Stimulated activated CD8-positive, alpha-beta memory T cell treated with anti-CD3 and anti-CD28 coated beads, Interleukin-12 subunit alpha, Interleukin-12 subunit beta, amount 100 ng/mL, for 4 hours (primary cell): Measurements from ENCODE around the gene C1orf53.
"Not testable (repeated sequence)": the region's sequence is repeated elsewhere in the genome, so short reads cannot be mapped to it uniquely, and the experiment has no call there.

Experiments used
- DNase-seq: peaks from one replicate; pipeline ENCODE4 v3.0.0-alpha.2; 2020; ENCODE audit warnings: low read depth

Gene C1orf53

DNA sequence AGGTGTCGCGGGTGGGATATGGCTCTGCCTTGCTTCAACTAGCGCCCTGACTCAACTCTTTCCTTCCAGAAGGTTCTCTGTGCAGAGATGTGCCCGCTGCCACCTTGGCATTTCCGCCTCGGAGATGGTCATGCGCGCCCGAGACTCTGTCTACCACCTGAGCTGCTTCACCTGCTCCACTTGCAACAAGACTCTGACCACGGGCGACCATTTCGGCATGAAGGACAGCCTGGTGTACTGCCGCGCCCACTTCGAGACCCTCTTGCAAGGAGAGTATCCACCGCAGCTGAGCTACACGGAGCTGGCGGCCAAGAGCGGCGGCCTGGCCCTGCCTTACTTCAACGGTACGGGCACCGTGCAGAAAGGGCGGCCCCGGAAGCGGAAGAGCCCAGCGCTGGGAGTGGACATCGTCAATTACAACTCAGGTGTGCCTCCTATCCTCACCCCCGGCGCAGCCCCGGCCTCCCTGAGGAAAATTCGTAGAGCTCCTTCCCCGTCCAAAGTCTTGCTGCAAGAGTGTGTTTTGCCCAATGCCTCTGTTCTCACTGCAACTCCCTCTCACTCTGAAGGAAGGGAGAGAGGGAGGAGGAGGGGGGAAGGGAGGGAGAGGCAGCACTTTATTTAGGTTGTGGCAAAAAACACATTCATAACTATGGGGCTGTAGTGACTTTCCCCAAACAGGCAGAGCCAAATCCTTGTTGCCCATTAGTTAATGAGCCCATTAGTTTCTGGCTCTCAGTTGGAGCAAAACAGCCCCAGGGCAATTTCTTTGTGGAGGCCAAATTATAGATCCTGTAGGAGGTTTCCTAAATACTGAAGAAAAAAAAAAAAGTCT is 19.0 kb downstream of the C1orf53 start:
- no peak for DNase-seq

DNA sequence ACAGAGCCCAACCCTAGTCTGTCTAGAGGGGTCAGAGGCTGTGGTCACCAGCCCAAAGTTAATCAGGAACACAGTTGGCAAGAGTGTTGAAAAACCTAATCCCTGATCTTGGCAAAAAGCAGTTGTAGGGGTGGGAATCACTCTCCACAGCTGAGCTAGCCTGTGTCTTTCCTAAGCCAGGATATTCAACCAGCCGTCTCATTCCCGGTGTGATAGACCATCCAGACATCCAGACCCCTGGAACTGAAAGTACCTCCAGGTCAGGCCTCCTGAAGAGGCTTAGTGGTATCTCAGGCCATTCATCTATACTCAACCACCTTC is 19.6 kb downstream of the C1orf53 start:
- no peak for DNase-seq

DNA sequence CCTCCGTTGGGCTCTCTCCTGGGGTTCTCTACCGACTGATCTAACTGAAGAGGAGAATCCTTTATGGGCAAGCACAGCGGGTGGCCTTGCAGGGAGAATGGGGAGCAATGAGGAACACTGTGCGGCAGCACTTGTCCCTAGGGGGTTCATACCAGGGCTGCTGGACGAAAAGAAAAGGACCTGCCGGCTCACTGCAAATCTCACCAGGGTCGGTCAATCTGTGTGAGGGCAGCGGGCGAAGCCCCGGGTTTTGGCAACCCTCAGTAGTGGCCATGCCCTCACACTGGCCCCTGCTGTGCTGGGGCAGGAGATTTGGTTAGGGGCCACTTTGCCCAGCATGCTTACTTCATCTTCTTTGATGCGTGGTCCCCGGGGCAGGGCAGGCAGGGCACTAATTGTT is 20.6 kb downstream of the C1orf53 start:
- no peak for DNase-seq

DNA sequence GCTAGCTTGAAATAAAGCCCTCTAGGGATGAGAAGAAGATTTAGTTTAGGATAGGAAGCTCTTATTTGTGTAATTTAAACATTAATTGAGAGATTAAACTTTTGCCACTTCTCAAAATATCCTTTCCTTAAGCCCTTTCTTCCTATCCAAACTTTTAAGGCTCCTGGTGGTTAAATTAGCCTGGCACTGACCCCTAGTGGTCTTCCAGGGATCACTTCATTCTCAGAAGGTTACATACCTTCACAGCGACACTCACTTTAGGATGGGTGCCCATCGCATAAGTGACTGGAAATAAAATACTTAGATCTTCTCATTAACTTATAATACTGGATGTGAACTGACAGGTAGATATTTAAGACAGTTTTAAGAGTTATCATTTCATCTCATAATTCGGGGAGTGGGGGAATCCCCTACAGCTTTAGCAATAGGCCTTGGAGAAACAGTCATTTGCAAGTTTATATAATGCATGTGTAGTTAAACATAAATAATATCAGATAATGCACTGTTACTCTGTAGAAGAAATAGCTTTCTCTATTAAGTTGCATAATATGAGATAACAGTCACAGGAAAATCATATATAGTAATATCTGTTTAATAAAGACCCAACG is 22.2 kb downstream of the C1orf53 start:
- DNase-seq = no peak

DNA sequence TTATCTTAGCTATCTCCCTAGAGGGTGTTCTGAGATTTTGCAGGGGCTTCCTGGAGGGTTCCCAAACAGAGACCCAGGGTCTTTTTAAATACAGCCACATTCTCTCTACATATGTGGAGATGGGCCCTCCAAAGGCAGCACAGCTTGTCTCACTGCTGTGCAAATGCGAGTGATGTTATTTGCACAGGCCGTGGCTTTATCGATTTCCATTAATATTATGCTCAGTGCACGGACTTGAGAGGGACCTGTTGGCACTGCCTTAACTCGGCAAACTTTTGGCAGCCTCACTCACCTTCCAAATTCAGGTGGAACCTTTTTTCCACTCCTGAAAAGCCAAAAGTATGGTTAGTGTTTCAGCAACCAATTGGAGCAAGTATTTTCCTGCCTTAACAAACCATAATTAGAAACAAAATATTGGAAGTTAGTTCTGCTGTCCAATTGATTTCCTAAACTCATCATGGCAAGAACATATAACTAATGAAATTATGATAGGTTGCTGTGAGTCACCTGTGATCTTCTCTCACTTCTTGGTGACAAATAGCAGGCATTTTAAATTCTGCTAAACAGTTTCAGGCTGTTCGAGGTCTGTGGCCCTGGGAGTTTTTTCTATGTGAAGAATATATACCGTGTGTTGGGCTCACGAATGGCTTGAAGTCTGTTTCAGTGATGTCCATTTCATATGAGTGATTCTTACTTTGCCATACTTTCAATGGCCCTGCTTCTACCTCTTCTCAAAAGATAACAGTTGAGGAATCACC is 25.7 kb downstream of the C1orf53 start:
- DNase-seq = no peak

DNA sequence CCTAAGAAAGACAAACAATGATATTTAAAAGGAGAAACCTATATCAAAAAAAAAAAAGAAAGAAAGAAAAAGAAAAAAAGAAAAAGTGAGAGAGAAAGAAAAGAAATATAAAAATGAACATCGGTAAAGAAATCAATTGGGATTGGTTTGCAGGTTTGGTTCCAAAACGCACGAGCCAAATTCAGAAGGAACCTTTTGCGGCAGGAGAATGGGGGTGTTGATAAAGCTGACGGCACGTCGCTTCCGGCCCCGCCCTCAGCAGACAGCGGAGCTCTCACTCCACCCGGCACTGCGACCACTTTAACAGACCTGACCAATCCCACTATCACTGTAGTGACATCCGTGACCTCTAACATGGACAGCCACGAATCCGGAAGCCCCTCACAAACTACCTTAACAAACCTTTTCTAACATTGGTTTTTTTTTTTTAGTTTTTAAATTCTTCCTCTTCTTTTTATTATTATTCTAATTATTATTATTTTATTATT is 26.5 kb downstream of the C1orf53 start:
- no peak for DNase-seq

DNA sequence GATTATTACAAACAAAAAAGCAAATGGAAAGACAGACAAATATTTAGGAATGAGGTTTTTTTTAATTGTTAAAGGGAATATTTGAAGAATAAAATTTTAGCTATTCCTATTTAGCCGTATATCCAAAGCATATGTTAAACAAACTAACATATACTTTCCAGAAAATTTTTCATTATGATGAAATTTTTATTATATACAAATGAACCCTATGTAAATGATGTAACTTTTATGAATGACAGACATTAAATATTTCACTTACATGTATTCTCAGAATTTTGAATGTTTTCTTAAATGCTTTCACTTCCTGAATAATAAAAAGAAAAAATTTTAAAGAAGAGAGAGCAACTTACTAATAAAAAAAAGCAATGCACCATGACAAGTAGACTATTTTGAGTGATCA is 30.6 kb downstream of the C1orf53 start:
- no peak for DNase-seq

DNA sequence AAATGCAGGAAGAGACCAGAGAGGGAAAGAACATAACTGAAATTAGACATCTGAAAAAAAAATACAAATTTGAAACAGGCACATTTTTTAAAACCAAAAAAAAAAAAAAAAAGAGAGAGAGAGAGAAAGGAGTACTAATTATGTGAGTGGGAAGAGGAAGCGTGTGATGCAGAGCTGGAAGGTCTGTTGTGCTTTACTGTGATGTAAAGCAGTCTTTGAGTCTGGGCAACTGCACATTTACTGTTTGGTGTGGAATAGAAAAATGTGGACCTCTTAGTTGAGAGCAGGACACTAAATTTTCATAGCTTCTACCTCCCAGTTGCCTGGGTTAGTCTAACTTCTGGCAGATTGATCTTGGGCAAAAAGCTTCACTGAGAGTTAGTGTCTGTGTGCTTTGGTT is 31.2 kb downstream of the C1orf53 start:
- DNase-seq = no peak

DNA sequence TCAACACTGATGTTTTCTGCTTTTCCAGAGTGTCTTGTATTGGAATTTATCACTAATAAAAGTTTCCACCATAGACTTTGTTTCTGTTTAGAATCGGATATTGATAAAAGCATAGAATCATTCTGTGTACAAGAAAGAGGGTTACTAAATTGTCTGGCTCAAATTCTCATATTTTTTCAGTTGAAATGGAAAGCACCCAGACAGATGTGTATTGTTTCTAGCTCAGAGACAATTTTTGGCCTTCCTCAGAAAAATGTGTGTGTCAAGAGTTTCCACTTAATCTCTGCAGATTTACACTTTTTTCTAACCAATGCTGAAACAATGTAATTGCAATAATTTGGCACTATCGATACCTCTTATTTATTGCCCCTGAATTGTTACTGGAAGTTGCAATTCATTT is 35.0 kb downstream of the C1orf53 start:
- no peak for DNase-seq

DNA sequence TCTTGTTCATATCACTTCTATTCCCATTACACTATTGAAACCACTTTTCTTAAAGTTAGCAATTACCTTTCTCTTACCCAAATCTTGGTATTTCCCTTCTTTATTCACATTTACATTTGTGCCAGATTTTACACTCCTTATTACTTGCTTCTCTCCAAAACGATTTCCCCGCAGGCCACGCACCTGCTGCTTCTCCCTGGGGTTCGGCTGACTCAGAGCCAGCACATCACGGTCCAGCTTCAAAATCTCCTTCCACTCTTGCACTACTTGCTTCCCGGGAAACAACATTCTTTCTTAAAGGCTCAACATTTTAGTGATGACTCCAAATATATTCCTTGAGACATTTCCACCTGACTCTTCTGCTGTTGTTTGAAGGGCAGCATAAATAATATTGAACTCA is 35.5 kb downstream of the C1orf53 start:
- no peak for DNase-seq

DNA sequence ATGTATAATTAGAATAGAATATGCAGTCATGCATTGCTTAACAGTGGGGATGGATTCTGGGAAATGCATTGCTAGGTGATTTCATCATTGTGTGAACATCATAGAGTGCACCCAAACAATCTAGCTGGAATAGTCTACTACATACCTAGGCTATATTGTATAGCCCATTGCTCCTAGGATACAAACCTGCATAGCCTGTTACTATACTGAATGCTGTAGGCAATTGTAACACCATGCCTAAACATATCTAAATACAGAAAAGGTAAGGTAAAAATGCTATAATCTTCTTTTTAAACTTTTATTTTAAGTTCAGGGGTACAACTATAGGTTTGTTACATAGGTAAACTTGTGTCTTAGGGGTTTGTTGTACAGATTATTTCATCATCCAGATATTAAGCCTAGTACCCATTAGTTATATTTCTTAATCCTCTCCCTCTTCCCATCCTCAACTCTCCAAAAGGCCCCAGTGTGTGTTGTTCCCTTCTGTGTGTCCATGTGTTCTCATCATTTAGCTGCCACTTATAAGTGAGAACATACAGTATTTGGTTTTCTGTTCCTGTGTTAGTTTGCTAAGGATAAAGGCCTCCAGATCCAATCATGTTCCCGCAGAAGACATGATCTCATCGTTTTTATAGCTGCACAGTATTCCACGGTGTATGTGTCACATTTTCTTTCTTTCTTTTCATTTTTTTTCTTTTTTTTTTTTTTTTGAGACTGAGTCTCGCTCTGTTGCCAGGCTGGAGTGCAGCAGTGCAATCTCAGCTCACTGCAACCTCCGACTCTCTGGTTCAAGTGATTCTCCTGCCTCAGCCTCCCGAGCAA is 36.9 kb downstream of the C1orf53 start:
- DNase-seq = not testable (repeated sequence)

DNA sequence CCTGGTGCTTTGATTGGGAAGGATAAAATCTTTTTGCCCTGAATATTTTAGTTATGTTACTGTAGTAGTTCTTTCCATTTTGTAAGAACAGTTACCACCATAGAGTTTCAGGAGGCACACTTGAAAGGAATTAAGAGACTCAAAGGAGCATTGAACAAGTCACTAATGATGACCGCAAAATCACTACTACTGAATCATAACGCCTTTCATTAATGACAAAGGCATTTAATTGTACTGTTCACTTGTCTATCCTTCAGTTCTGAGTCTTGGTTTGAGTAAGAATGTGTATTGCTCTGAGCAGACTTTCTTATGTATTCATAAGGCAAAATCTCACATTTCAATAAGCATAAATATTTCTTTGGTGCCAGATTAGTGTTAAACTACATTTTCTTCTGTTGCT is 39.6 kb downstream of the C1orf53 start:
- no peak for DNase-seq

DNA sequence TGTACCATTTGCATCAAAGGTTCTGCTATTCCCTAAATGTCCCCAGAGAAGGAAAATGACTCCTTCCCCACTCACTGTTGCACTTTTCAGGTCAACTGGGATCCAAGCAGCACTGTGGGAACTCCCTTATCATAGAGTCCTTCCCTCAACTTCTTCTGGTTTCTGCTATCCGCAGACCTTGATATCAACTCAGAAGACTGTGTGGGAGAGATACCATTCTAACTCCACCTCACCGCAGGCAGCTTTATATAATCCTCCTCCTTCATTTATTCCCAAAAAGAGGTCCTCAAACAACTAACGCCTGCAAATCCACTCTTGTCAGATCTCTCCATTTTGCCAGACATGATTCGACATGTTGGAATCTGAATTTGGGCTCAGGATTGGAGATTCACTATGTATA is 42.1 kb downstream of the C1orf53 start:
- DNase-seq = no peak

DNA sequence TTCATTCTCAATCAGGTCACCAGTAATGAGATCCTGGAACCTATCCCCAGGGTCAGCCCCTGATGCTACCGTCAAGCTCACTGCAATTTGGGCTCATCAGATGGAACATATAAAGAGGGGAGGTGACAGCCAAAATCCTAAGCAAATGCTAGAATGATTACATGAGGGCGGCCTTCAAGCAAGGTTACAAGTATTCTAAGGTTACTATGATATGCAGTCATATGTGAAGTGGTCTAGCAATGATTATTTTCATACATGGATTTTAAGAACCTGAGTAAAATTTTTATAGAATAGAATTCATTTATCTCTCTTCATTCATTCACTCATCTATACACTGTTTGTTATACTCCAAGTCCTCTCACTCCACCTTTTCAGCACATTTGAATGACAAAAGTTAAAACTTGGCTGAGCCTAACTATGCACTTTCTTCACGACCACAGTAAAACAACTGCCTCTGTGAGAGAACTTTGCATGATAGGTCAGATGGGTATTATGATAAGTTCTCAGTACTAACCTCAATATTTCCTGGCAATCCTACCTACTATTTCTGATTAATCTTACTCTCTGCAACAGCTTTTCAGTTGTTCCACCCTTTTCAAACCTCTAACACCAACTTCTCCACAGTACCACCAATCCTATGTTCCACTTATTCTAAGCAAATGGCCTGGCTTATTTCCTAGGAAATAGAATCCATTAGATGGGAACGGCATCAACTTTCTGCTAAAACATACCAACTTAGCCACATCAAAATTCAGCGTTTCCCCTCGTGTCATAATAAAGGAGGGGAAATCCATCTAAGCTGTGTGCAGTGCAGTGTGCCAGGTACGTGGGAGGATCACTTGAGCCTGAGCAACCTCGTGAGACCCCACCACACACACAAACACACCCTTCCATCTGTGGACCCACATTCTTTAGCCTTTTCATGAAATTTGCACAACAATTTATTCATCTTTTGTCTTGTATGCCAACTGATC is 46.8 kb downstream of the C1orf53 start:
- no peak for DNase-seq

DNA sequence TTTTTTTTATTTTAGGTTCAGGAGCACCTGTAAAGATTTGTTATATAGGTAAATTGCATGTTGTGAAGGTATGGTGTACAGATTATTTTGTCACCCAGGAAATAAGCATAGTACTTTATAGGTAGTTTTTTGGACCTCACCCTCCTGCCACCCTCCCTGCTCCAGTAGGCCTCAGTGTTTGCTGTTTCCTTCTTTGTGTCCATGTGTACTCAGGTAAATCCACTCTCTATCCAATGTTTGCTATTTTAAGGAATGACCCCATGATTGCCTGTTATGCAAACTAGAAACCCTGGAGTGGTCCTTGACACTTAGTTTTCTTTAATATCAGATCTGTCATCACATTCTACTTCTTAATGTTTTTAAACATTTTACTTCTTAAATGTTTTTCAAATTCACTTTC is 48.7 kb downstream of the C1orf53 start:
- no peak for DNase-seq

DNA sequence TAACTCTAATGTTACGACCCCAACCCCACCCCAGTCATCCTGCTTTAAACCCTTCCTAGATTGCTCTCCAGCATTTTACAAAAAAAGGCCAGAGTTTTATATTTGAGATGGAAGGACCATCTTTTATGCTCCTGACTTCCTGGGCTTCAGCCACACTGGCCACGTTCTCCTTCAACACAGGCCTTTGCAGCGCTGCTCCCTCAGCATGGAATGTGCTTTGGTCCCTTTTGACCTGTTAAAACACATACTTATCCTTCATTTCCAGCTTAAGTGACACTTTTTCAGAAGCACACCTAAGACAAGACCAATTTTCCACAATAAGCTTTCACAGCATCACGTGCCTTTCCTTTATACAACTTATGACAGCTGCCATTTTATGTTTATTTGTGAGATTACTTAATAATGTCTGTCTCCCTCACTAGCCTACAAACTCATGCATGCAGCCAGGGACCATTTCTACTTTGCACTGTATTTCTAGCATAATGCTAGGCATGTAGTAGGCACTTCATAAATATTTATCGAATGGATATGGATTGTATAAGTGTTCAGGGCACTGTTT is 49.3 kb downstream of the C1orf53 start:
- DNase-seq = no peak

DNA sequence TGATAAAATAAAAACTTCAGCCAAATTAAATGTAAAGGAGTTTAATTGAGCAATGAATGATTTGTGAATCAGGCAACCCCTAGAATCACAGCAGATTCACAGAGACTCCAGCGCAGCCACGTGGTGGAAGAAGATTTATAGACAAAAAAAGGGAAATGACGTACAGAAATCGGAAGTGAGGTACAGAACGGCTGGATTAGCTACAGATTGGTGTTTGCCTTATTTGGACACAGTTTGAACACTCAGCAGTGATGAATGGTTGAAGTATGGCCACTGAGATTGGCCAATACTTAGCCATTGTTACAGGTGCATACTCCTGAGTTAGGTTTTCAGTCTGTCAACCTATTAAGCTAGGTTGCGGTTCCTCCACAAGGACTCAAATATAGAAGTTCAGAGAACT is 51.0 kb downstream of the C1orf53 start:
- DNase-seq = not testable (repeated sequence)

DNA sequence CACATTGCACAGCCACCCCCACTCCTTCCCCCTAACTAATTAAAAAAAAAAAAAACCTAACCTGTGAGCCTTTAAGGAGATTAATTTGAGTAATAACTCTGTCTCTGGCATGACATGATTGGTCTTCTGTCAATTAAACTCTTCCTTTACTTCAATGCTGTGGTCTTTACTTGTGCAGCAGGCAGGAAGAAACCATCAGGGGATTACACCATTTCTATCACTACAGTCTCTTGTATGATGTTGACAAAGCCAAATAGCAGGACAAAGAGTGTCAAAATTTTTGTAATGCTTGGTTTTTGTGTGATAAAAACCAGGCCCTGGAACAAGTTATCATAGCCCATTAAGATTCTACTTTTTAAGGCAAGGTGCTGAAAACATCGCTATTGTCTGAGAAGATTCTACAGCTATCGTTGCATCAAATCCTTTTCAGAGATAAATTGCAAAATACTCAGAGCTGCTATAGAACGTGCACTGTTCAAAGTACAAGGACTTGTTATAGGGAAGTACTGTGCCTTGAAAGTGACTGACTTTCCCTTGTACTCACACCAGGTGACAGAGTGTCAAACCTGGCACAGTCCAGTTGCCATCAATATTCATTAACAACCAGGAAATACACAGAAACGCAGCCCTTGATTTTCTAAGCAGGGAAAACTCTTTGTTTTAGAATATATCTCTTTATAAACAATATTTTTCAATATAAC is 52.4 kb downstream of the C1orf53 start:
- DNase-seq = no peak

DNA sequence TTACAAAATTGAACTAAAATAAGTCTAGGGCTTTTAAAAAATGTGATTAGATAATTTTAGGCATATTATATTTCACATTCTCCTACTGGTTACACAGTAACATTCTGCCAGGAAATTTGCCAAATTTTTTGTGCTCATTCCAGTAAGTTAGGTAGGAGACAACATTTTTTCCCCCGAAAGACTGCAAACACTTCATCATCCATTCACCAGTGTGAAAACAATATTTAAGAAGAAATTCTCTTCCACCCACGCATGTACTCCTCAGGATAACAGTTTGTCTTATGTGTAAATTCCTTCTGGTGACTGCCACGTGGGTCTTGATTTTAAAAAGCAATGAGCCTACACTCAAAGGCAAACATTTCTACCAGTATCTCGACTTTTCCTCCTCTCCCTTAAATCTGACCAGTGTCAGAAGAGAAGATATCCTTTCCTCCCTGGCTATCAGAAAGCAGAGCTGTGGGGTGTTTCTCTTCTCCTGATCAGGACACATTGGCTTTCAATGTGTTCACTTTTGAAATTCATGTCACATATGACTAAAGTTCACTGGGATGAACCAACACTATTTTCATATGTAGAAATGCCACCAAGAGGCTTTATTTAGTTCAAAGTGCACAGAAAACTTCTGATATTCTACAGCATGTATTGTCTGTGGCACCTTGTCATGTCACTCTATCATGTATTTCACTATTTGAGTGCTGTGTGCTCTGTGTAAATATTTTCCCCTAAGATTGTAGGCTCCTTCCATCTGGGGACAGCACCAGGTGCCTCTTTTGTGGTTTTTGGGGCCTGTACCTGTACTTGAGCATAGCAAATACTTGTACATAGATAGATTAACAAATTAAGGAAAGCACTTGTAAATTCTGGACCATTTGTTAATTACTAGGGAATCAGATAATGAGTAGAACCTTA is 53.3 kb downstream of the C1orf53 start:
- no peak for DNase-seq
